Fibroblast of skin of back (primary cell): ENCODE results near the gene DAD1.

Experiments used
- DNase-seq: peaks from one replicate; pipeline ENCODE4 v3.0.0-alpha.2; 2013

Gene DAD1

DNA sequence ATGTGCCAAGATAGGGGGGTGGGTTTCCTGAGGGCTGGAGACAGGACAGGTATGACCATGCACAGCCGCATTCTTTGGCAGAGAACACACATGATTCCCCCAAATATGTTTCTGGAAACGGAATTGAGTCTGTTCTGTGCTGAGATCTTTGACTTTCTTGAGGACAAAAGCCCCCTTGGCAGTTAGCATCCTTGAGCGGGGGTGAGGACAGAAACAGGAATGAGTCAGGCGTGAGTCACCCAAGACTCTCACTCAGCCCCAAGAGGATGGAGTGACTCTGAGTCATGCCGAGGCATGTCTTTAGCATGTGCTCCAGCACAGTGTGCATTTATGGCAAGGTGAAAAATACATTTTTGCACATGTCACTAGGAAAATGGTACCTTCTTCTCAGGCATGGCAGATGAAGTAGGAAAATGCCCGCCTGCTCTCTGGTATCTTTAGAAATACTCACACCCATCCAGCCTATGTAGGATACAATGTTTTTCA is 52.1 kb downstream of the DAD1 start:
- peak; percentile 99 for DNase-seq

- DNase-seq = no peak
These were observed 53.1 kb downstream of the DAD1 start for GRCh38 chr14:22535916-22536315.

DNA sequence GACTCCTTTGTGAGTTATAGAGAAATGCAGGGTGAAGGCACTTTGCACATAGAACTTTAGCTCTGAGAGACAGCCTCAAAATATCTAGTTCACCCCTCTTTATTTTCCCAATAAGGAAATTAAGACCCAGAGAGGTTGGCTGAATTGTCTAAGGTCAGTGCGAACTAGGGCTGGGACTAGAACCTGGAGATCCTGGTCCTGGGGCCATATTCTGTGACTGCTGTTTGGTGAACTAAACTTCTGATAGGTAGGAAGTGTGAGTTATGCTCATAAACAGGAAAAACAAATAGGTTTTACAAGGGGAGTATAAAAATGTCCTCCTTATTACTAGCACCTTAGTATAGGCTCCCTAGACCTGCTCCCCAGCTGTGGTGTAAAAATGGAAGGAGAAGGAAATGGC is 53.9 kb downstream of the DAD1 start:
- no peak for DNase-seq

- DNase-seq = no peak
These were observed 54.5 kb downstream of the DAD1 start for GRCh38 chr14:22534547-22534946.

DNA sequence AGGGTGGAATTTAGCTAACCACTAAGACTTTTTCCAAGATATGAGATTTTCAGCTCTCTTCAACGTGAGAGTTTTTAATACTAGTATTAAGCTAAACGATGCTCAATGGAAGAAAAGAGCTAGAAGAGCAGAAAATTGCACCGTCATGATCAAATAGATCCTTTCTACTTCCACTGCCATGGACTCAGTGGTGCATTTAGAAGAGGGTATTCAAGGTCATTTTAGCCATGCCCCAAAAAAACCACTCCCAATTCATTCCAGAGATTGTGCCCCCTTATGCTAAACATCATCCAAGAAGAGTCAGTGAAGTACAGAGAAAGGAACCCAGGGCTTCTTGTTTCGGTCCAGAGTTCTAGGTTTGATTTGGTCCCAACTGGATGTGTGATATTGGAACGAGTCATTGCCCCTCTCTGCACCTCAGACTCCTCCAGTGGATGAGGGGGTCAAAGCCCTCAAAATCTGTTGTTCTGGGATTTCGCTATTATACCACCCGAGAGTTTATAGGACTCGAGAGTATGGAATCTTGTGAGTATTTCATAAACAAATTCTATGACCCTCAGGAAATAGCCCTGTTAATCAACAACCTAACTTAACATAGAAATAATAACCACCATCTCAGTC is 55.2 kb downstream of the DAD1 start:
- DNase-seq = no peak

- no peak for DNase-seq
These were observed 55.8 kb downstream of the DAD1 start for GRCh38 chr14:22533057-22533704.

- DNase-seq = peak; percentile 90
These were observed 56.5 kb downstream of the DAD1 start for GRCh38 chr14:22532345-22533056.

- no peak for DNase-seq
These were observed 57.3 kb downstream of the DAD1 start for GRCh38 chr14:22531451-22532344.

DNA sequence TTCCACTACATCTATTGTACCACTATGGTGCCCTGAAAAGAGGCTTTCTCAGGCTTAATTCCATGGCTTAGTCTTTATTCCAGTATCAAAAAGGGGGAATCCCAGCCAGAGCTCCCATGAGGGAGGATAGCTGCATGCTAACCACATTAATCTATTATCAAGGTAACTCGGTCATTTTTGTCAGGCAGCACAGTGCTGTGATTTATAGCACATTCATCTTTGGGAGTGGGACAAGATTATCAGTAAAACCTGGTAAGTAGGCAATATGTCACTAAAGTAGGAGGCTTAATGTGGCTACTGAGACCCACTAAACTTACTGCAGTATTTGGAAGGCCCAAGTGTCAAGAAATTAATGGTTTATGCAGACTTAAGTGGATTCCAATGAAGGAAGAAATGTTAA is 58.9 kb downstream of the DAD1 start:
- DNase-seq = no peak

DNA sequence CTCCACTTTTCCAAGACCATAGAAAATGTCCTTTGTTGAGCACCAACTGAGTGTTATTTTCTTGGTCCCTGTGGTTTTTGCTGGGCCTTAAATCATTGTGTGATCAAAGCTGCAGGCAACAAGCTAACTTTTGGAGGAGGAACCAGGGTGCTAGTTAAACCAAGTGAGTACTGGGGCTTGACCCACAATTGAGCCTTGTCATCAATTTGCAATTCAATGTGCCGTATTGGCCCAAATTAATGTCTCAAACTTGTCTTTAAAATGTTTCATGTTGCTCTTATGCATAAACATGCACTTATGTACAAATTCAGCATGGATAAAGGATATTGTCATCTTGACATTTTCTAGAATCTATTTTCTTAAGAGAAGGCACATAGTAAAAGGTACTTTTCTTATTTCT is 62.3 kb downstream of the DAD1 start:
- no peak for DNase-seq

DNA sequence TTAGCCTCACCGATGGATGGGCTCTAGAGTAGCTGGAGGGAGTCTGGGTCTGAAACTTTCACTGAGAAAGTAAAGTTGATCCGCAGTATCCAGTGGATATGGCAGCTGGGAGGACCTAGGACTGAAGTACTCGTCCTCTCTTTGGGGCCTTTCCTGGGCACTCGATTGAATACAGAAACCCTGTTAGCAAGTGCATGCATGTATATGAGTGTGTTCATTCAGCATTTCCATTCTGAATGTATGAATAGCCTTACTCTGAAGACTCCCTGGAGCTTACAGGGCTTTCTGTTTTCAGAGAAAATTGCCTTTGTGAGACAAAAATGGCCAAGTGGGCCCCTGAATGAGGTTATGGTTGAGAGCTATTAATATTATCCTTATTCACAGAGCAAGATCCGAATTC is 62.8 kb downstream of the DAD1 start:
- DNase-seq = no peak

GRCh38 chr14:22524784-22525161 is 64.3 kb downstream of the DAD1 start:
- no peak for DNase-seq

DNA sequence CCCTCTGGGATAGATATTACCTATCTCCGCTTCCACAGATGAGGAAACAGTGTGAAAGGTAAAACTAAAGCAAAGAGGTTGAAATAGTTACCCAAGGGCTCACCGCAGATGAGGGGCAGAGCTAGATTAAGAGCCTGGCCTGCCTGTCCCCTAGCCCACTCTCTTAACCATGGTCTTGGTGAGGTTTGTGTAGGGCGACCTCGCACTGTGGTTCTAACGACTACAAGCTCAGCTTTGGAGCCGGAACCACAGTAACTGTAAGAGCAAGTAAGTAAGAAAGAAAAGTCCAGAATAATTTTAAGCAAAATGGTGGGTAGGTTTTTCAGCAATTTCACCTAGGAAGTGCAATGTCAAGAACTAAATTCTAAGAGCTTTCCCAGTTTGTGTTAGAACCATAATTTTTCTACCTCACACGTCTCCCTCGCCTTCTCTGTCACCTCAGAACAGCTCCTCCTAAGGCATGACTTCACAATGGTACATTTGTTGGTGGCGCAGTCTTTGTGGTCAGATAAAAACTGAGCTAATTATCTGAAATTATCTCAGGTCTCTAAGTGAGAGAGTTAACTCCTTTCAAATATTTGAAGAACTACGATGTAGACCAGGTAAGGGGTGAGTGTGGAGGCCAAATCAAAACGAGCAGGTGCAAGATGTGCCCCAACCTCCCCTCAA is 64.8 kb downstream of the DAD1 start:
- DNase-seq = no peak

DNA sequence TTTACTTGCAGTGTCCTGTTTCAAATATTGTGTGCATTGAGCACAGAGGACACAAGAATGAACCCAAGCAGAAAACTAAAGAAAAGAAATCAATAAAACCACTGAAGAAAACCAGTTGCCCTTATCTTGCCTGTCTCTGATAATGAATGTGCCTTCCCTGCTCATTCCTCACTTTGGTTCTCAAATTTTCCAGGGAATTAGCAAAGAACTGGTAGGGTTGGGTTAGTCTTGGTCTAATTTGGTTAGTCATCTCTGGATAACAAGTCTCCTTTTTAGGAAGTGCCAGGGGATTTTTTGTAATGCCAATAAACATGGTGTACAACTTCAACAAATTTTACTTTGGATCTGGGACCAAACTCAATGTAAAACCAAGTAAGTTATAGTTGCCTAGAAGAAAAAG is 65.7 kb downstream of the DAD1 start:
- DNase-seq = no peak

GRCh38 chr14:22522466-22522957 is 66.5 kb downstream of the DAD1 start:
- no peak for DNase-seq

DNA sequence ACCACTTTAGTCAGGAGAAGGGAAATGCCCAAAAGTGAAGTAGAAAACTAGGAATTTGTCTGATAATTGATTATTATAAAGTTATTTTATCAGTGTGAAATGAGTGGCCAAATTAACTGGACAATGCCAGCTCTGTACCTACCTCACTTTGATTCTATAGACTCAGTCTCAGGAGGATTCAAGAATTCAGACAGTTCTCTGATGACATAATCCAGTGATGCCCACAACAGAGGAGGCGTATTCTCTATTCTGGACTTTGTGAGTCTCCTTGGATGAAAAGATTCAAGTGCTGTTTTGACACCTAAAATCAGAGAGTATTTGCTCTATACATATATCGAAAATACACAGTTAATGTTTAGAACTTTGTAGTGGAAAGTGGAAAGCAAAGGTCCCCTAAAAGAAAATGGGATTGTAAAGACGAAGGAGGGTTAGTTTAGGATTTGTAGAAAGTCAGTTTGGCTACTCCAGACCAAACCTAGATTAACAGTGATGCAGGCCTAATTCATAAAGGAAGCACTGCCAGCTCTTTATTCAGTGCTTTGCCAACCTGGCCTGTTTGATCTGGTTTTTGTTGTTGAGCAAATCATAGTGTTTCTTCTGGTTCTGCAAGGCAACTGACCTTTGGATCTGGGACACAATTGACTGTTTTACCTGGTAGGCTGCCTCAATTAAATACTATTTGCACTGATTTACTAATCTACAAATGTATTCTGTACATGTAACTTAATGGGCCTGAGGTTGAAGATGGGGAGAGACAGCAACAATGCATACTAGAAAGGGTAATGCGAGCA is 67.4 kb downstream of the DAD1 start:
- peak; percentile 30 for DNase-seq

GRCh38 chr14:22520796-22521195 is 68.2 kb downstream of the DAD1 start:
- no peak for DNase-seq

GRCh38 chr14:22519877-22520685 is 68.9 kb downstream of the DAD1 start:
- DNase-seq = peak; percentile 85

DNA sequence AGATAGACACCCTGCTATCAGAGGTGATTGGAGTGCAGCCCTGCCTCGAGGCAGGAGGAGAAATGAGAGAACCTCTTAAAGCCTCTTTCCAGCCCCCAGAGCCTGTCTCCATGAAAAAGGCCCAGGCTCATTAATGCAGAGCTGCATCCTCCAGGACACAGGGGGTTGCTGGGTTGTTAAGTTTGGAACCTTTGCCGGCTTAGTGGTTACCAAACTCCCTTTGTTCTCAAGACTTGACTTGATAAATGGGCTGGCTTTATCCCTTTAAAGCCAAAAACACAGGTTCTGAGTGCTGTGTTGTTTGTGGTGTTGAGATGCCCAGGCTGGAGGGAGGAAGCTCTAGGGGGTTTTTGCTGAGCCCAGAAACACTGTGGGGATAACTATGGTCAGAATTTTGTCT is 71.0 kb downstream of the DAD1 start:
- no peak for DNase-seq

DNA sequence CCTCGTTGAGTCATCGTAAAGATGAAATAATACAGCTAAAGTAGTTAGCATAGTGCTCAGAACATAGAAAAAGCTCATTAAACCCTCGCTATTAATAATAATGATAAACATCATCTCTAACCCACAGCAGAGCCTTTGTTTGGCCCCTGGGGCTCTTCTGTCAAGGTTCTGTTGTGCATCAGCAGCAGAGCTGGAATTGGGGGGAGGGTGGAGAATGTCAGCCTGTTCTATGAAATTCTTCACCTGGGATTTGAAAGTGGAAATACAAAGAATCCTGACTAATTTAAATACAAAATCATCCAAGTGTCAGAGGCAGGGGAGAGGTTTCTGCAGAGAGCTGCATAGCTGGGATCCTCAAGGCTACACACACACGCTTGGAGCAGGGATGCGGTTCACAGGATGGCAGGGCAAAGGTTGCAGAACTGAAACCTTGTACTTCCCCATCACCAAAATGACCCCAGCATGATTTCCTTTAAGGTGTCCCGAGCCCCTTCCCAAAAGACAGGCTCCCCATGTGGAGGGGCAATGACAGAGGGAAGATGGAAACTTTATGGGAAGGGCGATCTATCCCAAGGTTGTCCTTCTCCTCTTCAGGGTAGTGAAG is 71.8 kb downstream of the DAD1 start:
- no peak for DNase-seq
